ENCODE data around the gene TNS2. TPM values are rescaled to one million over a fixed set of nuclear protein-coding genes. Genes with fewer than 3 reads are reported as not detected.
"Not testable (repeated sequence)": the region's sequence is repeated elsewhere in the genome, so short reads cannot be mapped to it uniquely, and the experiment has no call there.

Gene TNS2
- total RNA-seq, 1 donor from 2014 or later = 0.24 TPM

DNA sequence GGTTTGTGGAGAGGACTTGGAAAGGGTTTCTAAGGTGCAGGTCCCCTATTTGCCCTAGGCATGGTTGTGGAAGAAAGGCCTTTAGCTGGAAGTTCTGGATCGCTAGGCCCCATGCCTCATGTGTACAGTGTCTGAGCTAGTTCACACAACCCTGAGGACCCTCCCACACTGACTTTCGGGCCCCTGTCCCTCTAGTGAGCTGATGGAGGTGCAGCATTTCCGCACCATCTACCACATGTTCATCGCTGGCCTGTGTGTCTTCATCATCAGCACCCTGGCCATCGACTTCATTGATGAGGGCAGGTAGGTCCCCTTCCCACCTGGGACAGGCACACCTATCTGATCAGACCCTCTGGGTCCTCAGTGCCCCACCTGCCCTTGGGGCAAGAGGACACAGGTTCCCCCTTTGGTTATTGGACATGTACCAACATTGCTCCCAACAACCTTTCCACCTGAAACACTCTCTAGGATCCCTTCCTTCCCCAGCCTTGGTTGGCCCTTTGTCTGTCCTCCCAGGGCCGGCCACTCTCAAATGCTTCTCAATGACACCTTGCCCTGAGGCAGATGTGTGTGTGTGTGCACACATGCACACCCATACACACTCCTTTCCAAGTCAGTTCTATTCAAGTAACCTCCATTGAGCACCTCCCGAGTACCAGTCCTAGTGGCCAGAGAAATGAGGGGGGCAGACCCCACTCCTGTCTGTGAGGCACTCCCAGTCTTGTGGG, 56.0 kb downstream of the TNS2 start:
- H3K27me3 ChIP-seq = no peaks in the 10 kb centered on the region

DNA sequence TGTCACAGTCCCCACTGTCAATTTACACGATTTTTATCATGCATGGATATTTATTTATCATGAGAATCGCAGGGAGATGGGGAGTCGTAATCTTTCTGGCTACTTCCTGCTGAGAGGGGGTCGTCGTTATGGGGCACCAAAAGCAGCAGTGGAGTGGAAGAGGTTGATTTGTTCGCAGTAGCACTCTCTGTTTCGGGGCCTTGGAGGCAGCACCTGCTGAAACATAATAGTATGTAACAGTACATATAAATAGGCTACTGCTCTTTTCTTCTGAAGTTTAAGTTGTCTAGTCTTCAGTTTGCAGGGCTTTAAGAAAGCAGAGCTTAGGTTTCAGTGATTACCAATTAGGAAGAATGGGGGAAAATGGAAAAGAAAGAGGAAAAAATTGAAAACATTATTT, 57.3 kb downstream of the TNS2 start:
- H3K27me3 ChIP-seq = no peaks in the 10 kb centered on the region
- no peaks in the 10 kb centered on the region for H3K36me3 Mint-ChIP-seq
- H3K79me2 ChIP-seq (ENCODE audit: low read depth) = no peaks in the 10 kb centered on the region
- H3K27ac ChIP-seq = no peak overlapping the region
- H3K9me3 Mint-ChIP-seq = peaks cover 3% of the 10 kb centered on the region
- H3F3A ChIP-seq (ENCODE audit: low read depth) = no peaks in the 10 kb centered on the region
- peaks cover 29% of the 10 kb centered on the region for H3K4me1 Mint-ChIP-seq
- no peak overlapping the region for H3K9ac ChIP-seq
- H2AFZ ChIP-seq (replicated peaks) = peak overlapping the region; percentile 10
- no peaks in the 10 kb centered on the region for H3K4me1 ChIP-seq
- no peak for DNase-seq (ENCODE audit: low spot score)
- no peak for TF ChIP-seq EZH2phosphoT487 (IDR thresholded peaks at IDR 0.05)
- no peak for TF ChIP-seq EZH2 (IDR thresholded peaks at IDR 0.05)
- TF ChIP-seq, protein P1, sequence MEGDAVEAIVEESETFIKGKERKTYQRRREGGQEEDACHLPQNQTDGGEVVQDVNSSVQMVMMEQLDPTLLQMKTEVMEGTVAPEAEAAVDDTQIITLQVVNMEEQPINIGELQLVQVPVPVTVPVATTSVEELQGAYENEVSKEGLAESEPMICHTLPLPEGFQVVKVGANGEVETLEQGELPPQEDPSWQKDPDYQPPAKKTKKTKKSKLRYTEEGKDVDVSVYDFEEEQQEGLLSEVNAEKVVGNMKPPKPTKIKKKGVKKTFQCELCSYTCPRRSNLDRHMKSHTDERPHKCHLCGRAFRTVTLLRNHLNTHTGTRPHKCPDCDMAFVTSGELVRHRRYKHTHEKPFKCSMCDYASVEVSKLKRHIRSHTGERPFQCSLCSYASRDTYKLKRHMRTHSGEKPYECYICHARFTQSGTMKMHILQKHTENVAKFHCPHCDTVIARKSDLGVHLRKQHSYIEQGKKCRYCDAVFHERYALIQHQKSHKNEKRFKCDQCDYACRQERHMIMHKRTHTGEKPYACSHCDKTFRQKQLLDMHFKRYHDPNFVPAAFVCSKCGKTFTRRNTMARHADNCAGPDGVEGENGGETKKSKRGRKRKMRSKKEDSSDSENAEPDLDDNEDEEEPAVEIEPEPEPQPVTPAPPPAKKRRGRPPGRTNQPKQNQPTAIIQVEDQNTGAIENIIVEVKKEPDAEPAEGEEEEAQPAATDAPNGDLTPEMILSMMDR (IDR thresholded peaks at IDR 0.05) = no peak
- no peak overlapping the region for H3K4me3 ChIP-seq
- no peaks in the 10 kb centered on the region for H3K36me3 ChIP-seq
- H3K9me3 ChIP-seq (ENCODE audit: low read depth) = no peaks in the 10 kb centered on the region
- H3K27me3 Mint-ChIP-seq (ENCODE audit: insufficient read depth, low read depth) = no peaks in the 10 kb centered on the region
- H3K27ac Mint-ChIP-seq = no peak overlapping the region
- H3K4me2 ChIP-seq = no peak overlapping the region
- H4K20me1 ChIP-seq (ENCODE audit: low read depth) = no peaks in the 10 kb centered on the region
- no peak overlapping the region for H3K4me3 Mint-ChIP-seq

More for the DNA sequence above, 56.0 kb downstream of the TNS2 start:
- Histone ChIP-seq H3K9ac (no peak overlapping the region), H3F3A (ENCODE audit: low read depth) (no peaks in the 10 kb centered on the region), H3K27ac (no peak overlapping the region), H3K4me1 (no peaks in the 10 kb centered on the region), H3K79me2 (ENCODE audit: low read depth) (no peaks in the 10 kb centered on the region), H2AFZ (replicated peaks) (no peak overlapping the region), H3K4me2 (no peak overlapping the region), H3K9me3 (ENCODE audit: low read depth) (no peaks in the 10 kb centered on the region), H4K20me1 (ENCODE audit: low read depth) (no peaks in the 10 kb centered on the region), H3K36me3 (no peaks in the 10 kb centered on the region), H3K4me3 (no peak overlapping the region)
- Mint-ChIP-seq H3K27me3 (ENCODE audit: insufficient read depth, low read depth) (peaks cover 4% of the 10 kb centered on the region), H3K4me3 (no peak overlapping the region), H3K4me1 (peaks cover 32% of the 10 kb centered on the region), H3K9me3 (peaks cover 3% of the 10 kb centered on the region), H3K27ac (no peak overlapping the region), H3K36me3 (no peaks in the 10 kb centered on the region)
- no peak for DNase-seq (ENCODE audit: low spot score)
- TF ChIP-seq EZH2phosphoT487 (IDR thresholded peaks at IDR 0.05) = no peak
- no peak for TF ChIP-seq EZH2 (IDR thresholded peaks at IDR 0.05)
- TF ChIP-seq, protein P1 (IDR thresholded peaks at IDR 0.05) = no peak

DNA sequence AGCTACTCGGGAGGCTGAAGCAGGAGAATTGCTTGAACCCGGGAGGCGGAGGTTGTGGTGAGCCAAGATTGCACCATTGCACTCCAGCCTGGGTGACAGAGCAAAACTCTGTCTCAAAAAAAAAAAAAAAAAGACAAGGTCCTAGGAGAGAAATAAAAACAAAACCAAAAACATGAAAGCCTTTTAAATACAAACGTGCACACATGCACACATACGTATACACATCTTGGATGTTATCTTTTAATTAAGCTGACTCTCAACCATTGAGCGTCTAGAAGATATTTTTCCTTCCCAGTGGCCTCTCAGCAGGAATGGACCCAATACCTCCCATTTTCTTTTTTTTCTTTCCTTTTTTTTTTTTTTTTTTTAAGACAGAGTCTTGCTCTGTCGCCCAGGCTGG, 62.6 kb downstream of the TNS2 start:
- H3K4me3 ChIP-seq, H3K4me3 Mint-ChIP-seq: not testable (repeated sequence)

DNA sequence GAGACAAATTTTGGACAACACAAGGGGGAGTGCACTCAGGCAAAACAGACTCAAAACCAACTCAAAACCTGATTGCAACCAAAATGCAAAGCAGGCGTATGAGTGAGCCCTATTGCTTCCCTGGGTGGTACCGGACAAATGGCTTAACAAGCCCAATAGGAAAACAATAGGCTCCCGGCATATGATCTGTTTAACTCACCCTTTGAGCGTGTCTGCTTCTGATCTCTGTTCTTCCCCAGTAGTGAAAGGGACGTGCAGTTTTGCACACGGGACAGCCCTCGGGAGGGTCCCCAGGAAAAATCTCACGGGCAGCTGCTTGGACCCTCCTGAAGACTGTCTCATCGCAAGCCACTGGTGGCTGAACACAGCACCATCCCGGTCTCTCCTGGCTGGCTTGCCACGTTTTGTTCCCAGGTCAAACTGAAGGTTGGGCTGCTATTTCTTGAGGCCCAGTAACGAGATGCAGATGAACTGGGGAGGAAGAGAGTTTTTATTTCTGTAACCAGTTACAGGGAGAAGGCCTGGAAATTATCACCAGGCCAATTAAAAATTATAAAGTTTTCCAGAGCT, 63.4 kb downstream of the TNS2 start:
- Mint-ChIP-seq H3K4me3 (no peak overlapping the region), H3K27me3 (ENCODE audit: insufficient read depth, low read depth) (peaks cover 8% of the 10 kb centered on the region), H3K27ac (no peak overlapping the region)

More for the DNA sequence above, 62.6 kb downstream of the TNS2 start:
- DNase-seq (ENCODE audit: low spot score); H3K27ac Mint-ChIP-seq; H2AFZ ChIP-seq (replicated peaks); H3K27ac ChIP-seq; H3K36me3 ChIP-seq; H3K4me2 ChIP-seq; H3K9ac ChIP-seq; H3K36me3 Mint-ChIP-seq; H4K20me1 ChIP-seq (ENCODE audit: low read depth); H3K79me2 ChIP-seq (ENCODE audit: low read depth); H3K4me1 Mint-ChIP-seq; H3K27me3 ChIP-seq; H3K9me3 ChIP-seq (ENCODE audit: low read depth); H3K27me3 Mint-ChIP-seq (ENCODE audit: insufficient read depth, low read depth); H3K9me3 Mint-ChIP-seq: not testable (repeated sequence)
- H3K4me1 ChIP-seq = peaks cover 11% of the 10 kb centered on the region
- peaks cover 17% of the 10 kb centered on the region for H3F3A ChIP-seq (ENCODE audit: low read depth)

More for the DNA sequence above, 63.4 kb downstream of the TNS2 start:
- no peak for DNase-seq (ENCODE audit: low spot score)
- no peak for TF ChIP-seq EZH2phosphoT487 (IDR thresholded peaks at IDR 0.05)
- TF ChIP-seq, protein P1 (IDR thresholded peaks at IDR 0.05) = no peak
- no peaks in the 10 kb centered on the region for H3K79me2 ChIP-seq (ENCODE audit: low read depth)
- no peaks in the 10 kb centered on the region for H3K36me3 ChIP-seq
- H3K4me2 ChIP-seq = no peak overlapping the region
- no peaks in the 10 kb centered on the region for H3K27me3 ChIP-seq
- H3K4me1 ChIP-seq = peaks cover 11% of the 10 kb centered on the region
- H3K4me3 ChIP-seq = no peak overlapping the region
- no peaks in the 10 kb centered on the region for H3K36me3 Mint-ChIP-seq
- H3K9me3 ChIP-seq (ENCODE audit: low read depth) = no peaks in the 10 kb centered on the region
- H4K20me1 ChIP-seq (ENCODE audit: low read depth) = no peaks in the 10 kb centered on the region
- H3F3A ChIP-seq (ENCODE audit: low read depth) = peaks cover 17% of the 10 kb centered on the region
- no peak overlapping the region for H3K9ac ChIP-seq
- H3K4me1 Mint-ChIP-seq = peaks cover 5% of the 10 kb centered on the region
- H2AFZ ChIP-seq (replicated peaks) = peak overlapping the region; percentile 32
- peaks cover 3% of the 10 kb centered on the region for H3K9me3 Mint-ChIP-seq
- no peak overlapping the region for H3K27ac ChIP-seq

Data from neural progenitor cell (in vitro differentiated cells).